ENCODE results near the gene HS3ST3A1.

DNA sequence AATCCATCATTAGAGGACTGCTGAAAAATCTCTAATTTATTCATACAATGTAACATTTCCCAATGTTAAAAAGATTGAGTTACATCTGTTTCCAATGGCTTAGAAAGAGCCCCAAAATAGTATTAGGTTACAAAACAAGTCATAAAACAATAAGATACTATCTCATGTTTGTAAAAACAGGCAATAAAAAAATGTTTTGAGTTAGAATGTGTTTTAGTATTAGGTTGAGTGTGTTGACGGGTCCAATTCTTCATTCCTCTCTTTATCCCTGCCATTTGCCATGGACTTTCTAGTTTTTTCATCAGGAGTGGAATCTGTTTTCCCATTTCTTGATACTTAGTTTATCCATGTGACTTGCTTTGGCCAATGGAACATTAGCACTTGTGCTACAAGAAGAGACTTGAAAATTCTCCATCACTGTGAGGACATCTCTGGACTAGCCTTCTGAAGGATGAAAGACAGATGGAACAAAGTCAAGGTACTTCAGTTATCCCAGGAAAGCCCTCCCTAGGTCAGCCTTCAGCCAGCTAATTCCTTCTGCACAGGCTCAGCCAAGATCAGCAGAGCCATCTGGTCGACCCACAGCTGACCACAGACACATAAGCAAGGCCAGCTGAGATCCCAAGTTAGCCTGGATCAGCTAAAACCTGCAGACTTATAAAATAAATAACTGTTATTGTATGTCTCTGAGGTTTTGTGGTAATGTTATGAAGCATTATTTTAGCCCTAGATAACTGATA, 83.3 kb downstream of the HS3ST3A1 start:
- TF ChIP-seq MAFK (IDR thresholded peaks at IDR 0.05; ENCODE audit: low read depth, low read length) (no peak), POLR2A (IDR thresholded peaks at IDR 0.05; ENCODE audit: control extremely low read depth in 1 of 2, low read depth in 2 of 2, low read length in 2 of 2) (no peak)
